Colonic mucosa (tissue), 4 donors: ENCODE data around the gene CDH16. TPM values are rescaled to one million over a fixed set of nuclear protein-coding genes. Genes with fewer than 3 reads are reported as not detected.

Experiments used
- DNase-seq: peaks from one replicate; pipeline ENCODE4 v3.0.0-alpha.2; 2020
- H3K27ac ChIP-seq: fragments of 200-600 bp; one replicate; pipeline ENCODE4 v1.8.0; 2021
- H3K27me3 ChIP-seq: fragments of 200-600 bp; one replicate; pipeline ENCODE4 v1.8.0; 2021
- H3K36me3 ChIP-seq: fragments of 200-600 bp; one replicate; pipeline ENCODE4 v1.8.0; 2021
- H3K4me1 ChIP-seq: fragments of 200-600 bp; one replicate; pipeline ENCODE4 v1.8.0; 2021; ENCODE audit warnings: mild to moderate bottlenecking
- H3K4me3 ChIP-seq: fragments of 200-600 bp; one replicate; pipeline ENCODE4 v1.8.0; 2021
- H3K9ac ChIP-seq, 2 donors: one replicate each; pipeline ENCODE4 v1.7.0; 2013; ENCODE audit warnings: control low read depth in 2 of 2, low read depth in 2 of 2, low read length in 2 of 2
- H3K9me3 ChIP-seq: fragments of 200-600 bp; one replicate; pipeline ENCODE4 v1.8.0; 2021
- CTCF ChIP-seq: fragments of 200-600 bp; IDR thresholded peaks from one replicate; pipeline ENCODE4 v1.8.0; 2022; ENCODE audit warnings: antibody characterized with exemption, mild to moderate bottlenecking
- intact Hi-C: fragments of 100-400 bp; cut with DNase I; formaldehyde crosslinking; loops from one replicate; pipeline ENCODE4 v1.14.1; 2022
- total RNA-seq, 2 donors: library from RNA; stranded (reverse); fragmentation: NEBNext Ultra II Directional in 1 of 2; extraction: Animal tissue kit (Norgen Biotek cat#: 25700) in 1 of 2; gene quantifications; one replicate each; pipeline ENCODE4 v1.2.1, GENCODE V29; 2021
- donor health status: healthy.
- donor health status: DM: no; HTN: no; CAD: no.
- donor health status: DM: no; HTN: no; CAD: no.

Gene CDH16
- total RNA-seq, 2 donors from 2014 or later = 0.72 to 1.8 TPM

DNA sequence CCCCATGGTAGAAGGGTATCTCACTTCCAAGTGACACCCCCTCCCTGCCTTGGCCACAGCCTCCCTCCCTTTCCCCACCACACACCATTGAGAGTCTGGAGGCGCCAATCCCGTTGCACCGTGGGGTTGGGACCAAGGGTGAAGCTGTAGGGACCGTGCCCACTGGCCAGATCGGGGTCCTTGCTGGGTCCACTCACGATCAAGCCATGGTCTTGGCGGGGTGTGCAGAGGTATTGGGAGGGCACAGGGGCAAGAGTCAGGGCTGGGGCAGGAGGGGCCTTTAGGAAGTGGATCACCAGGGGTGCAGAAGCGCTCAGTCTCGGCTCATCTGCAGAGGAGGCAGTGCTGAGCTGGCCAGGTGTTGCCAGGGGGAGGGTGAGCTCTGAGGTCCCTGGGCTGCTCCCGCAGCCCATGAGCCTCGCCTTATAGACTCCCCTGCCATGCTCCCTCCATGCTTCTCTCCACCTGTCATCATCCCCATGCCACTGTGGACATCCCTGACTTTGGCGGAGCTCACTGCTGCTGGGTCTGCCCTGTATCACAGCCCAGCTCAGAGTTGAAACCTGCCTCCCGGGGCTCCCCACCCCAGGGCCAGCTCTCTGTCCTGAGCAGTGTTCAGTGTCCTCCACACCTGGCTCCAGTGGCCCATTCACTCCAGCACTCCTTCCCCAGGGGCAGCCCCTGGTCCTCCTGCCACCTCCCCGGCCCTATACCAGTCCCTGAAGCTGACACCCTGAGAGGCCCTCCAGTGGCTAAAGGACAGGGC is 8.3 kb downstream of the CDH16 start:
- TF ChIP-seq CTCF = no peak
- intact Hi-C loops = no loop called here
- no peak for DNase-seq
- no peaks in the 10 kb centered on the region for H3K27me3 ChIP-seq
- H3K27ac ChIP-seq = no peak overlapping the region
- no peaks in the 10 kb centered on the region for H3K9me3 ChIP-seq
- no peaks in the 10 kb centered on the region for H3K36me3 ChIP-seq
- H3K9ac ChIP-seq = no peak overlapping the region
- no peak overlapping the region for H3K4me3 ChIP-seq
- H3K4me1 ChIP-seq = no peaks in the 10 kb centered on the region

DNA sequence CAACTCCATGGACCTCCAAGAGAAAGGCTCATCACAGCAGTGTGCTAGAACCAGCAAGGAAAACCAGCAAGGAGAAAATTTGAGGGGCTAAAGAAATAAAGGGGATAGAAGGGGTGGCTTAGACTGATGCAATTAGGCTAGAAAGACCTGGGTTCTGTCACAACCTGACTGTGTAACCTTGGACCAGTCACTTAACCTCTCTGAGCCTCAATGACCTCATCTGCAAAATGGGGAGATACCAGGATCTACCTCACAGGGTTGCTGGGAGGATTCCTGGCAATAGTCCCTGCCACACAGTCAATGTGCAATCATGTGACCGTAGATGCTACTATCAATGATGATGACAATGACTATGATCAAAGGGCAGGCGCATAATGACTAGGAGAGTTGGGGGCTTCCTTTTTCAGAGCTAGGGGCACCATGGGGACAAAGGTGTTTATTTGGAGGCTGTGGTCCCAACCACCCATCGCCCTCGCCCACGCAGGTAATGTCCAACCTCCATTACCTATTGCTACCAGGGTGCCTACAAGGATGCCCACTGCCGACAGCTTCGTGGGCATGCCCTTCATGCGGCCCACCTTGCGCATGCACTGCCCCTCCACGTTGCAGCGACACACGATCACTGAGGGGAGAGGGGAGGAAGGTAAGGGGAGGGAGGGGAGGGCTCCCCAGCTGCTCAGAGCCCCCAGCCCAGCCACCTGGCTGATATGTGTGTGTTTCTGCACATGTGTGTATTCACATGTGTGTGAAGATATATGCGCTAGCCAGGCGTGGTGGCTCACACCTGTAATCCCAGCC is 9.7 kb downstream of the CDH16 start:
- Histone ChIP-seq H3K4me1 (no peaks in the 10 kb centered on the region), H3K27ac (no peak overlapping the region), H3K27me3 (no peaks in the 10 kb centered on the region), H3K4me3 (no peak overlapping the region), H3K36me3 (no peaks in the 10 kb centered on the region), H3K9ac (no peak overlapping the region), H3K9me3 (no peaks in the 10 kb centered on the region)
- no peak for DNase-seq
- TF ChIP-seq CTCF = no peak
- intact Hi-C loops = no loop called here

DNA sequence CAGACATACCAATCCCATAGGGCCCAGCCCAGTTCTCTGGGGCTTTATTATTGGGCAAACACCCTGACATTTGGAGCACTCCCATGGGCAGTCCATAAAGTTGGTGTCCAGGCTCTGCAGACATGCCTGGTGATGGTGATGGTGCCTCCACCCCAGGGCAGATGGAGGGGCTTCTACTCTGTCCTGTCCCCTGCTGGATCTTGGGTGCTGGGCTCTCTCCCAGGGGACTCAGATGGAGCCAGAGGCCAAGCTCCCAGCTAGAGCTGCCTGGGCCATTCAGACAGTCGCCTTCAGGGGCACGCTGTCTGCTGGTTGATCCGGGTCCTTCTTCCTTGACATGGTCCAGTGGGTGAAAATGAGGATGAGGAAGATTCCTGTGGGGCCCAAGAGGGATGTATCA is 10.6 kb downstream of the CDH16 start:
- H3K4me1 ChIP-seq = no peaks in the 10 kb centered on the region
- no peak for DNase-seq

DNA sequence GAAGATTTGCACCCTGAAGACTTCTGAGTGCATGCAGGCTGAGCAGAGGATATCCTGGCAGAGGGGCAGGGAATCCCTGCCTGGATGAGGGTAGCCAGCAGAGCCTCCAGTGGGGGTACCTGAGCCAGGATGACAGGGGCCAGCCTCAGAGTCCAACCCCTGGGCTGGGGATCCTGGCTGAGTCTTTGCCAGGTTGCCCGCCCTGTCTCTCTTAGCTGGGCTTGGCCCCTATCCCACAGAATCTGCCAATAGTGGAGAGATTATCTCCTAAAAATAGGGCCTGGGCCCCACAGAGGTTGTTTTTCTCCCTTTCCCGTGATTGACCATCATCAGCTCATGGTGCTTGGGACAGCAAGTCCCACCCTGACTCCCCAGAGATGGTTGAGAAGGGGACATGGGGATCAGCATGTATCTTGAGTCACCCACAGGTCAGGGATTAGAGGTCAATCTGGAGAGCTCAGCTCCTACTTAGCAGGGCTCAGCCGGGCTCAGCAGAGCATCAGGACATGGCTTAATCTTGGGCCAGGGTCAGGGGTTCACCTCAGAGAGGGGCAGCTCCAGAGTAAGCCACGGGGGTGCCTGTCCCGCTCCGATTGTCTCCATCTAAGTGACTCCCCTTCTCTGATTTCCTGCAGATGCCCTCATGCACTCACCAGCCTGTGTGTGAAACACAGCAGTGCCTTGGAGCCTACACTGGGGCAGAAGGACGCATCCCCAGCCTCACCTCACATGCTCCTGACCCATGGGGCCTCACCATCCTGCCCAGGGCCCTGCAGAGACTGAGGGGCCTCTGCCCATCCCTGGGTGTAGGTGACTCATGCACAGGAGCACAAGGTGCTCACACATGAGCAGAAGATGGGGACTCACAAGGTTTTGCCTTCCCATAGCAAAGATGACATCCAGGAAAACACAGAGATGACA is 11.5 kb downstream of the CDH16 start:
- Histone ChIP-seq H3K36me3 (no peaks in the 10 kb centered on the region), H3K9me3 (no peaks in the 10 kb centered on the region), H3K9ac (no peak overlapping the region), H3K4me1 (no peaks in the 10 kb centered on the region), H3K27me3 (no peaks in the 10 kb centered on the region), H3K4me3 (no peak overlapping the region), H3K27ac (no peak overlapping the region)
- TF ChIP-seq CTCF = no peak
- intact Hi-C loops = no loop called here
- no peak for DNase-seq

More for the DNA sequence above, 10.6 kb downstream of the CDH16 start:
- Histone ChIP-seq H3K27me3 (no peaks in the 10 kb centered on the region), H3K9me3 (no peaks in the 10 kb centered on the region), H3K36me3 (no peaks in the 10 kb centered on the region), H3K4me3 (no peak overlapping the region), H3K9ac (no peak overlapping the region), H3K27ac (no peak overlapping the region)
- no peak for TF ChIP-seq CTCF
- intact Hi-C loops = no loop called here
